Measurements from ENCODE around the gene MYOG. TPM values are rescaled to one million over a fixed set of nuclear protein-coding genes. Genes with fewer than 3 reads are reported as not detected.

Gene MYOG
- total RNA-seq, 1 experiment from 2014 or later, result not detected

GRCh38 chr1:203045821-203046594, 39.8 kb downstream of the MYOG start:
- H4K5ac ChIP-seq (ENCODE audit: insufficient read length, low read depth, low read length), result no peak overlapping the region
- no peak overlapping the region for H3K9ac ChIP-seq (ENCODE audit: extremely low read depth, insufficient read length, low read length)
- H3K27me3 Mint-ChIP-seq (ENCODE audit: low read depth), result peaks cover 2% of the 10 kb centered on the region
- H3K36me3 Mint-ChIP-seq (ENCODE audit: insufficient read depth in 1 of 3, low read depth in 3 of 3), result peaks cover 0 to 32% (median 9%) of the 10 kb centered on the region in 3 experiments; a peak in 5 of 7 replicates
- no peak overlapping the region for H2BK5ac ChIP-seq (ENCODE audit: insufficient read length, low read length)
- DNase-seq, result no peak
- no CpG with 5 or more reads among the region's 16 CpGs for WGBS (ENCODE audit: extremely low coverage, insufficient read length, low lambda C conversion rate)
- no peak overlapping the region for H3K27ac ChIP-seq (ENCODE audit: insufficient read length, low read depth, low read length)
- no peaks in the 10 kb centered on the region for H3K79me1 ChIP-seq (ENCODE audit: insufficient read depth, low read depth, low read length, poor library complexity, severe bottlenecking)
- no peaks in the 10 kb centered on the region for H3K23me2 ChIP-seq (ENCODE audit: insufficient read length, low read depth, low read length, poor library complexity, severe bottlenecking)
- no peak overlapping the region for H3T11ph ChIP-seq (ENCODE audit: low read length)
- H3K27me3 ChIP-seq (ENCODE audit: insufficient read depth, low read length), result no peaks in the 10 kb centered on the region
- H3K18ac ChIP-seq (ENCODE audit: insufficient read length, low read depth, low read length), result no peak overlapping the region
- no peak overlapping the region for H3K23ac ChIP-seq (ENCODE audit: insufficient read length, low read depth, low read length)
- no peak overlapping the region for H4K91ac ChIP-seq (ENCODE audit: insufficient read length, low read depth, low read length)
- peaks cover 12 to 37% of the 10 kb centered on the region in 2 experiments for H3K4me1 Mint-ChIP-seq
- no peak overlapping the region for H3K27ac Mint-ChIP-seq
- H3K9me3 ChIP-seq (ENCODE audit: control insufficient read depth, low read depth, low read length), result no peaks in the 10 kb centered on the region
- H3K9me3 Mint-ChIP-seq, result no peaks in the 10 kb centered on the region
- no peak overlapping the region for H3K4me3 Mint-ChIP-seq
- no peak overlapping the region for H3K56ac ChIP-seq (ENCODE audit: insufficient read length, low read depth, low read length)
- no peak overlapping the region for H3K4me2 ChIP-seq (ENCODE audit: insufficient read depth, insufficient read length, low read length)
- no peak overlapping the region for H2AFZ ChIP-seq (ENCODE audit: low read length)
- H2BK120ac ChIP-seq (ENCODE audit: low read depth, low read length, poor library complexity, severe bottlenecking), result no peak overlapping the region
- no peaks in the 10 kb centered on the region for H3K79me2 ChIP-seq (ENCODE audit: insufficient read depth, low read length)
- H2BK20ac ChIP-seq (ENCODE audit: low read depth, low read length, poor library complexity, severe bottlenecking), result no peak overlapping the region
- no peak for TF ChIP-seq CTCF (conservative IDR thresholded peaks at IDR 0.05)
- H2BK12ac ChIP-seq (ENCODE audit: insufficient read length, low read depth, low read length), result no peak overlapping the region
- H3K4ac ChIP-seq (ENCODE audit: low read depth, low read length), result no peak overlapping the region
- H3K4me1 ChIP-seq (ENCODE audit: insufficient read depth, low read length), result no peaks in the 10 kb centered on the region; the same call in 1 of the 2 replicates
- H2BK15ac ChIP-seq (ENCODE audit: low read depth, low read length), result no peak overlapping the region
- no peak overlapping the region for H3K14ac ChIP-seq (ENCODE audit: insufficient read depth, low read length)
- H2AK5ac ChIP-seq (ENCODE audit: insufficient read length, low read length), result no peak overlapping the region
- no peak overlapping the region for H4K8ac ChIP-seq (replicated peaks; ENCODE audit: insufficient read length, low read depth, low read length)
- no peaks in the 10 kb centered on the region for H4K20me1 ChIP-seq (ENCODE audit: control insufficient read depth, insufficient read depth, insufficient read length)
